A673 (cell line): ENCODE results near the gene RYK.

ENCODE experiments used
- CTCF ChIP-seq: fragments of 300-800, 200-600 bp; sonication (generic); conservative IDR thresholded peaks from 2 replicates; pipeline ENCODE4 v1.5.1; 2017; ENCODE audit warnings: low read depth, mild to moderate bottlenecking, antibody characterized with exemption, low read length, moderate library complexity, mixed read lengths
- EZH2 ChIP-seq: fragments of 200-600 bp; sonication (generic); IDR thresholded peaks from 2 replicates; pipeline ENCODE4 v1.6.1; 2017; ENCODE audit warnings: borderline replicate concordance, low read depth, mild to moderate bottlenecking, mixed read lengths, antibody characterized with exemption, low read length; ENCODE audit not compliant: poor library complexity, severe bottlenecking

DNA sequence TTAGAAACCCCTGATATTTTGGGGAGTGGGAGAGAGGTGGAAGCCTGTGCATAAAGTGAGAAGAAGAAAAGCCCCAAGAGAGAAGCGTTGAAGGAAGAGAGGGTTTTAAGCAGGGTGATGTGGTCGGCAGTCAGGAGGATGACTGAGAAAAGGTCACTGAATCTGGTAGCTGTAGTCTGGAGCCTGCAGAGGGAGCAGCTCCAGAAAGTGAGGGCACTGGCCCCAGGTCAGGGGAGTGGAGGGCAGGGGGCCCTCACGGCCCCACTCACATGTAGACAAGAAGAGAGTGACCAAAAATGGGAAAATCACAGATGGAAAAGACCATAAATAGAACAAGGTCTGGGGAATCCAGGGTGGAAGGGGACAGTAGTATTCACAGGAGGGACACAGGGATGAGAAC, 105.5 kb downstream of the RYK start:
- TF ChIP-seq CTCF (no peak), EZH2 (no peak)
